ENCODE measurements around the gene UBE2S.

The UBE2S gene

DNA sequence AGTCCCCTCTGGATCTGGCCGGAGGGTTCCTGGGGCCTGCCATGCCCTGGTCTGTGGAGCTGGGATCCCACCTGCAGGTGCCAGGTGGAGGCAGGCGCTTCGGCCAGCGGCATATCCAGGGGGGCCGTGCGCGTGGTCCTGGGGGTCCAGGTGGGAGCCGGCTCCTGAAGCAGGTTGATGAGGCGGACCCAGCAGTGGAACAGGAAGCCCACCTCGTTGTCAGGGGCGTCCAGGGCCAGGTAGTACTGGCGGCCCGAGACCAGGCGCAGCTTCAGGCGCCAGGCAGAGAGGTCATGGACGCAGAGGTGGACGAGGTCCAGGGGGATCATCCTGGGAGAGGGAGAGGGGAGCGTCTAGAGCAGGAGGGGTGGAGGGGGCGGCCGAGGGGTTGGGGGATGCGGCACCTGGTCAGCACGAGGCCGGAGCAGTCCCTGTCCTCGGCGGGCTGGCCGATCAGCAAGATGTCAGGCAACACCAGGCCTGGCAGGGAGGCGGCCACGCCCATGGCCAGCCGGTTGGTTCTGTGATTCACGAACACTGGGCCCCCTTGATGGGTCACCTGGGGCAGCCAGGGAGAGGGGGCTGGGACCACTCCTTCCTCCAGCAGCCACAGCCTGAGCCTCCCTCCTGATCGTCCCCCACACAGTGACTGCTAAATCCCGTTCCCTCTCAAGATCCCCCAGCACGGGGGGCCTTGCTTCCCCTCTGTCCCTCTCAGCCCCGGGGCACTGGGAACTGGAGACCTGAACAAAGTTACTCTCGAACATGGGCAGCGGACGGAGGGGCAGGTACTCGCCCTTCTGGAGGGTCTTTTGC is 45.2 kb downstream of the UBE2S start:
- DNase-seq (ENCODE audit: low spot score) = no peak

DNA sequence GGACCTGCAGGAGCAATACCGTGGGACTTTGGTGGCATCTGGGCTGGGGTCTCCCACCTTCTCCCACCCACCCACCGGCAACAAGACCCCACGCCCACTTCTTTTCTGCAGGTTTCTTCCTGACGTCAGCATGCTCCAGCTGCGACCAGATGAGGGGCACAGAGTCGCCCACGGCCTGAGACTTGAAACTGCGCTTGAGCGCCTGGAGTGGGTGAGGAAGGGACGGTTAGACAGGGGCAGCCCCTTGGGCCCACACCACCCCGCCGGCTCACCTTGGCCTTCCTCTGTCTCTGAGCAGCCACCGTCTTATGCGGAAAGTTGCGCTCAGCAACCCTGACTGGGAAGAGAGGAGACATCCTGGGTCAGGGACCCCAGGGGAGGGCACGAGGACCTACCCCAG is 46.7 kb downstream of the UBE2S start:
- DNase-seq (ENCODE audit: low spot score) = no peak

DNA sequence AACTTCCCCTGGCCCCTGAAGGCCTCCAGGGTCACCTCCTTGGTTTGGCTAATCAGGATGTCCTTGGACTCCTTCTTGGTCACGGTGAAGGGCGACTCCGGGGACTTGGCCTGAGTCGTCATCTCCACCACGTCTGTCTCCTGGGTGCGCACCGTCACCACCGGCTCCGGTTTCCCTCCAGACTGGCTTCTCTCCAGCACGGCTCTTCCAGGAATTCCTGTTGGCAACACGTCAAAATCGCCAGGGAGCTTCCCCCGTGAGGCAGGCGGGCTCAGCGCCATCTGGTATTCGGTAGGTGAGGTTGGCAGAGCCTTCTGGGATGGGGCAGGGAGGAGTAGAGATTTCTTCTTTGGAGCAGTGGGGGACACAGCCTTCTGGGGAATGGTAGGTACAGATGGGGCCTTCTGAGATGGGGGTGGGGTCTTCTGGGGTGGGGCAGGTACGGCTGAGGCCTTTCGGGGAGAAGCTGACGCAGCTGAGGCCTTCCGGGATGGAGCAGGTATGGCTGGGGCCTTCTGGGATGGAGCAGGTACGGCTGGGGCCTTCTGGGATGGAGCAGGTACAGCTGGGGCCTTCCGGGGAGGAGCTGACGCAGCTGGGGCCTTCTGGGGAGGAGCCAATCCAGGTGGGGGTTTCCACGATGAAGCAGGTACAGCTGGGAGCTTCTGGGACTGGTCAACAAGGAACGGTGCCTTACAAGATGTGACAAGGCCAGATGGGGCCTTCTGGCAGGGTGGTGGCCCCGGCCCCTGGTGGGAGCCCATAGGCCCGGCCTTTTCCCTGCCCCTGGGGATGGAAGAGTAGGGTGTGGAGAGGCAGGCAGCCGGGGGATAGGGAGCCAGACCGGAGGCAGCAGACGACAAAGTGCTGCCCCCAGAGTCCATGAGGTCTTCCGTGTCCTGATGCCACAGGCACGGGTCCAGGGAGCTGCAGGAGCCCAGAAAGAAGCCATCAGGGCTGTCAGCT is 48.4 kb downstream of the UBE2S start:
- DNase-seq (ENCODE audit: low spot score) = no peak

DNA sequence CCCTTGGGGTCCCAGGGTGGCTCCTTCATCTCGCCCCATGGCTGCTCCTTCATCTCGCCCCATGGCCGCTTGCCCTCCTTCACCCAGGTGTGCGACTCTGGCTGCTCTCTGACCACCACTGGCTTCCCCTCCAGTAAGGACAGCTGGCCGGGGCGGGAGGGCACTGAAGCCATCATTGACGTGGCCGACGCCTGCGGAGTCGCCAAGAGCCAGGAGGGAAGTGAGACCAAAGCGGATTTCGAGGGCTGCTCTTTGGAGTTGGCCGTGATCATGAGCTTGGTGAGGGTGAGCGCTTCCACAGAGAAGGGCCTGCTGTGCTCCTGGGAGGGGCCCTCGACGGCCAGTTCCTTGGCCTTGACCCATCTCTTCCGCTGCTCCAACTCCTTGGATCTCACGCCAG is 49.1 kb downstream of the UBE2S start:
- no peak for DNase-seq (ENCODE audit: low spot score)

DNA sequence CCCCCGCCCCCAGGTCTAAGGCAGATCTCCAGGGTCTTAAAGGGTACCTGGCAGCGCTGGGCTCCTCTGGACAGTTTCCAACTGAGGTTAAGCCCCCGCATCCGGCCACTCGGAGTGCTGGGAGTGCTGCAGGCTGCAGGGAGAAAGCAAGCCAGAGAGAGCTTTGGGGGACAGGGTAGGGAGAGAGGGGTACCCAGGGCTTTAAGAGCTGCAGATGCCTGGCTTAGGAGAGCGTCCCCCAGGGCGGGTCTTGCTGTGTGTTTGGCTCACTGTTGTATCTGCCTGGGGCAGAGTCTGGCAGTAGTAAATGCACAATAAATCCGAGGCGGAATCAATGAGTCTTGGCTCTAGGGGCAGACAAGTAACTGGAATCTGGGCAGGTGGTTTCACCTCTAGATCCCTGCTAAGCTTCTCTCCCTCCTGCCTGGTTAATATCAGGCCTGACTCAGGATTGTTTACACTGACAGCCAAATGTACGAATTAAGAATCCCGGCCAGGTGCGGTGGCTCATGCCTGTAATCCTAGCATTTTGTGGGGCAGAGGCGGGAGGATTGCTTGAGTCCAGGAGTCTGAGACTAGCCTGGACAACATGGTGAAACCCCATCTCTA is 52.3 kb downstream of the UBE2S start:
- no peak for DNase-seq (ENCODE audit: low spot score)

DNA sequence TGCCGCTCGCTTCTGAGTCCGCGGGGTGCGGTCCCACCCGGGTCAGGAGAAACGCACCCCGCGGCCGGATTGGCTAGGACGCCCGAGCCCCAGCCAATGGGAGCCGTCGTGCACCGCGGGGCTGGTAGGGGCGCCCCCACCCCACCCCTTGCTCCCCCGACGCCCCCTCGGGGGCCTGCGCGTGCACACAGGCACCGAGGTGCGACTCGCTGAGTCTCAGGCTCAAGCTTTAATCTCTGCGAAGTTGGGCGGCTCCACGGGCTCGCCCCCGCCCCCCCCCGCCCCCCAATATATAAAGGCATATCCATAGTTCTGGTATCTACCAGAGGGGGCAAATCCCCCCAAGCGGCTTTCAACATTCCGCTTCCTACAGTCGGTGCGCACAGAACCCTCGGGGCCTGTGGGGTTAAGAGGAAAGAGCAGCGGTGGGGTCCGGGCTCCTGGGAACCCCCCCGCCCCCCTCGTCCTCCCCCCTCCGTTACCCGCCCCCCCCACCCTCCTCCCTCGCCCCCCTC is 52.8 kb downstream of the UBE2S start, which contains the start of gene COX6B2:
COX6B2 (minus strand) TSS at position 22 of the 515 bp plus-strand sequence. CDS start 198 bp downstream, outside the sequence.
- no peak for DNase-seq (ENCODE audit: low spot score)

DNA sequence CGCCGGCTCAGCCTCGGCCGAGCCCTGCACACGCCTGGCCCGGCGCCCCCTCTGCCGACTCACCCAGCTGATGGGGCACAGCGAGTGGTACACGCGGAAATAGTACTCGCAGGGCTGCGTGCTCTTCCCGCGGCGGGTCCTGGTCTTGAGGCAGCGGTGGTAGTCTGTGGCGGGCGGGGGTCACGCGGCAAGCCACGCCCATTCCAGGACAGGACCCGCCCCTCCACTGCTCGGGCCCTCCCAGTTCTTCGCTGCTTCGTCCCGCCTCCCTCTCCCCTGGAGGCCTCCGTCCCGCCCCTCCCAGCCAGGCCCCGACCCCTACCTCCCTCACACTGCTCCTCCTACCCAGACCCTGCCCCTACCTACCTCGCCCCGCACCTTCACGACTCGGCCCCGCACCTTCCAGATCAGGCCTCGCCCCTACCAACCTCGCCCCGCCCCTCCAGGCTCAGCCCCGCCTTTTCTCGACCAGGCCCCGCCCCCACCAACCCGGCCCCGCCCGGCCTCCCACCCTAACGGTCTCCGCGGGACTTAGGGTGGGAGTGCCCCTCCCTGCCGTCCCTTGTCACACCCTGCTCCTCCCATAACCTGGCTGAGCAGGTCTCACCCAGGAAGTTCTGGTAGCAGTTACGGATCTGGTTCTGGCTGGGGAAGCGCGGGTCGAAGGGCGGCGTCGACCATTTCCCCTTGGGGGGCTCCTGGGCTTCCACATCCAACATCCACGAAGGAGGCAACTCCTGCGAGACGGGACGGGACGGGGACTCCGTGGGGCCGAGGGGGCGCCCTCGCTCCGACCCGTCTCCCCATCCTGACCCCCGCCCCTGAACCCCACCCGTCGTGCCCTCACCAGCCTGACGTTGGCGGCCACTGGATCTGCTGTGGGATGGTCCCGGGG is 53.5 kb downstream of the UBE2S start:
- no peak for DNase-seq (ENCODE audit: low spot score)

DNA sequence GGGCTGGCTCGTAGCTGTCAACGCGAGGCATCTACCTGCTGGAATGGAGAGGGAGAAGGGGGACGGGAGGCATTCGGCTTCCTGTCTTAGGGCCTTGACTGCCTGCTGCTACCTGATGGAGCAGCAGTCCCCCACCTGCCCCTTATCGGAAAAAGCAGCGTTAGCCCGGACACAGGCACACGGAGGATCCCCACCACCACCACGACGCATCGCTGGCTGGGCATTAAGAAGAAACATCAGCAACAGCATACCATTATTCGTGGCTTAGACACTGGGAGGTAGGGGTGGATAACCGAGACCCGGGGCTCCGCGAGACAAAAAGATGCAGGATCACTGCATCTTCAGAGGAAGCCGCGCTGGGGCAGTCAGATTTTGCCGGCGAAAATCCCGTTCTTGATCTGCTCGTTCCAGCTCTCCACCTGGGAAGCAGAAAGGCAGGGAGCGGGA is 54.2 kb downstream of the UBE2S start:
- no peak for DNase-seq (ENCODE audit: low spot score)

DNA sequence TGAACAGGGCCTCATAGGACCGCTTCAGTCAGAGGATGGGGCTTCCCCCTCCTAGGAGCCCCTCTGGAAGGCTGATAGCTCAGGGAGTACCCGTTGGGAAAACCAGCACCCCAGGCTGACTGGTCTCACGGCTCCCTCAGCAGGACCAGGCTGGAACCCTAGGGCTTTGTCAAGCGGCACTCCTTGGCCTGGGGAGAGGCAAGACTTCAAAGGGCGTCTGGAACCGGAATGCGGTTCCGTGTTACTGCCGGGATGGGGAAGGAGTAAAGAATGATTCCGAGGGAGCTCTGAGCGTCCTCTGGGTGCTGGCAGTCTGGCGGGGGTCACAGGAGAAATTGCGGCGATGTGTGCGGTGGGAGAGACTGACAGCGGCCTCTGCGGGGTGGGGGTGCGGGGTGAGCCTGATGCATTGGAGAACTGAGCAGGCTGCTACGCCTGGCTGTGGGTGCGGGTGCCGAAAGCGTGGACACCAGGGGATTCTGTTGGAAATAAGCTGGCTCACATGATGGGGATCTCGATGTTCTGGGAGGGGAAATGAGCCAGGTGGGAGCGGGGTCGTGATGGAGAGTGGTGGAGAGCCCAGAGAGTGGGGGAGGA is 54.9 kb downstream of the UBE2S start:
- no peak for DNase-seq (ENCODE audit: low spot score)

DNA sequence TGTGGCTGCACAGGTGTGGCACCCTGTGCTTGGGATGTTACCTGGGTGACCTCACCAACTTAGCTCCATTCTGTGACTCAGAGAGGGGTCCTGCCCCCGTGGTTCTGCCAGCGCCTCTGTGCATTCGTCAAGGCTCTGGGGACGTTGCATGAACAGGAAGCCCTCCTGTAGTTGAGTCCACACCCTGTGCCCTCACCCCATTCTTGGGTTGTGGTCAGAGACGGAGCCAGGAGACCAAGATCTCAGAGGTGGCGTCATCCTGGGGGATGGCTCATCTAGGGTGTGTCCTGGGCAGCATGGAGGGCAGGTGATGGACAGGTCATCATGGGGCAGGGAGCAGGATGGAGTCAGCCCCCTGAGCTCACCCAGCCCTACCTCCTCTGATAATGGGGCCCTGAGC is 55.5 kb downstream of the UBE2S start:
- DNase-seq (ENCODE audit: low spot score) = no peak

DNA sequence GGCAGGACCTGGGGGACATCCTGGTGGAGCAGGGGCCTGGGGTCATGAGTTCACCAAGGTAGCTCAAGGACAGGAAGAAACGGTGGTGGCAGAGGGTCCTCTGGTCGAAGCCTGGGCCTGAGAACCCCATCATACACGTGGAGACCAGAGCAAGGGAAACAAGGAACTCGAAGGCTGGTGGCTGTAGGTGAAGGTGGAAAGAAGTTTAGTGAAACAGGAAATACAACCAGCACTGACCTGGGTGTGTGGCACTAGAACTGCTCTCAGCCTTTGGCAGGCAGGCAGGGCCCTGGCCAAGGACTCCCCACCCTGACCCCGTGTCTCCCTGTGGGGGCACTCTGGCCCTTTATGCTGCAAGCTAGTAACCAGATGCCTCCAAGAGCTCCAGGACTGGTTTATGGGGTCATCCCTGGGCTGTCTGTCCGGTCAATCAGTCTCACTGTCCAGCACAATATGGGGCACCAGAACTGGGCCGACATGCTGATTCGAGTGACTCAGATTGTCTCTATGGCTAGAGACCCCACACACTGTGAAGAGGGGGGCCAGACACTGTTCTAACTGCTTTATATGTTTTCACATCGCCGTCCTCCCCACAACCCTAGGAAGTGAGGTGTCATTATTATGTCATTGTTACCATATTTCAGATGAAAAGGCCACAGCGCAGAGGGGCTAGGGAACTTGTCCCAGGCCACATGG is 56.8 kb downstream of the UBE2S start:
- no peak for DNase-seq (ENCODE audit: low spot score)

Data from putamen (tissue), 1 donor.